AG10803 (cell line): ENCODE results near the gene AKAP12.

Experiments used
- DNase-seq: peaks from one replicate; pipeline ENCODE4 v3.0.0; 2010; ENCODE audit warnings: low read depth
- H3K4me3 ChIP-seq: 2 replicates; pipeline ENCODE4 v1.5.1; 2011; ENCODE audit warnings: mild to moderate bottlenecking, low read length, control low read depth
- CTCF ChIP-seq: conservative IDR thresholded peaks from 2 replicates; pipeline ENCODE4 v1.5.1; 2011; ENCODE audit warnings: mild to moderate bottlenecking, low read length, control low read depth, inconsistent platforms

Gene AKAP12

GRCh38 chr6:151209071-151209831 lies 30.5 kb upstream of the AKAP12 start:
- DNase-seq, result no peak

GRCh38 chr6:151211075-151211474 lies 28.7 kb upstream of the AKAP12 start:
- DNase-seq, result no peak
- no peak for TF ChIP-seq CTCF

More at GRCh38 chr6:151209071-151209831, 30.5 kb upstream of the AKAP12 start:
- TF ChIP-seq CTCF, result no peak
- H3K4me3 ChIP-seq, result no peak overlapping the region

GRCh38 chr6:151213352-151213751 lies 26.4 kb upstream of the AKAP12 start:
- no peak for DNase-seq
- no peak for TF ChIP-seq CTCF
- H3K4me3 ChIP-seq, result no peak overlapping the region

More at GRCh38 chr6:151211075-151211474, 28.7 kb upstream of the AKAP12 start:
- no peak overlapping the region for H3K4me3 ChIP-seq

GRCh38 chr6:151215999-151216398 lies 23.8 kb upstream of the AKAP12 start:
- TF ChIP-seq CTCF, result no peak
- H3K4me3 ChIP-seq, result no peak overlapping the region
- DNase-seq, result no peak

- no peak for DNase-seq
- no peak for TF ChIP-seq CTCF
- H3K4me3 ChIP-seq, result no peak overlapping the region
Measured at GRCh38 chr6:151216804-151217203, 23.0 kb upstream of the AKAP12 start.

GRCh38 chr6:151219192-151219591 lies 20.6 kb upstream of the AKAP12 start:
- TF ChIP-seq CTCF, result no peak
- DNase-seq, result no peak
- no peak overlapping the region for H3K4me3 ChIP-seq

- DNase-seq, result no peak
Measured at GRCh38 chr6:151224076-151224475, 15.7 kb upstream of the AKAP12 start.

More at GRCh38 chr6:151224076-151224475, 15.7 kb upstream of the AKAP12 start:
- no peak for TF ChIP-seq CTCF
- no peak overlapping the region for H3K4me3 ChIP-seq
